ENCODE data around the gene HYDIN.
A peak's percentile ranks its signal among the peaks of the same experiment; 100 is the strongest.

HYDIN gene

GRCh38 chr16:70784692-70785555 is 445.6 kb downstream of the HYDIN start:
- FAIRE-seq: no peak

GRCh38 chr16:70782237-70782636 is 448.3 kb downstream of the HYDIN start:
- no peak for FAIRE-seq

DNA sequence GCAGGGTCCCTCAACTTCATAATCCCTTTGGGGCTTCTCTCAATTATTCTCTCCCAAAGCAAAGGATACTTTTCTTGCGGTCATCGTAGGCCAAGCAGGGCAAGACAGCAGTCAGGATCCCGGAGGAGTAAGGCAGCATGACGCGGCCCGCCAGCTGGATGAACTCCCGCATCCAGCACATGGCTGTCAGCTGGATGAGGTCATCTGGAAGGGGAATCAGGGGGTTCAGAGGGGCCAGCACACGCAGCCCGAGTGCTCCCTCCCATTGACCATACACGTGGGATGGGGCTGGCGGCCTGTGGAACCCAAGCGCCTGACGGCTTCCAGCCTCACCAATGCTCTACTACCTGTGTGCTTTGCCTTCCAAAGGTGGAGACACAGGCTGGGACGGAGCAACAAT is 448.7 kb downstream of the HYDIN start:
- FAIRE-seq: no peak

- FAIRE-seq: no peak
These were observed 450.0 kb downstream of the HYDIN start for GRCh38 chr16:70780546-70780945.

- FAIRE-seq: no peak
These were observed 451.2 kb downstream of the HYDIN start for GRCh38 chr16:70779361-70779760.

- FAIRE-seq: no peak
These were observed 451.6 kb downstream of the HYDIN start for GRCh38 chr16:70778901-70779309.

DNA sequence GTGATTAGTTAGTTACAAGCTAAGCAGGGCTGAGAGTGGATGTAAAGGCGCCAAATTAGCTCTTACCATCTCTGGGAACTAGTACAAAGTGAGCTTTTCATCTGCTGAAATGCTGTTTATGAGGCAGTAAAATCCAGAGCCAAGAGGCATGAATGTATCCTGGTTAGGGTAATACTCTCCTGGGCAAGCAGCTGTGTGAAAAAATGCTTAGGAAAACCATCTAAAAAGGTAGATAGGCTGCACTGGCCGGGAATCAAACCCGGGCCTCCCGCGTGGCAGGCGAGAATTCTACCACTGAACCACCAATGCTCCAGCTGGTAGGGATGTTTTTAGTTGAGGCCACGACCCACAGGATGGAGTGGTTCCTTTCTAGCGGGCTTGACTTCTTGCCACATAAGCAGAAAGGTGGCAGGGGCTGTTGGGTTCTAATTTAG is 452.5 kb downstream of the HYDIN start:
- no peak for FAIRE-seq

DNA sequence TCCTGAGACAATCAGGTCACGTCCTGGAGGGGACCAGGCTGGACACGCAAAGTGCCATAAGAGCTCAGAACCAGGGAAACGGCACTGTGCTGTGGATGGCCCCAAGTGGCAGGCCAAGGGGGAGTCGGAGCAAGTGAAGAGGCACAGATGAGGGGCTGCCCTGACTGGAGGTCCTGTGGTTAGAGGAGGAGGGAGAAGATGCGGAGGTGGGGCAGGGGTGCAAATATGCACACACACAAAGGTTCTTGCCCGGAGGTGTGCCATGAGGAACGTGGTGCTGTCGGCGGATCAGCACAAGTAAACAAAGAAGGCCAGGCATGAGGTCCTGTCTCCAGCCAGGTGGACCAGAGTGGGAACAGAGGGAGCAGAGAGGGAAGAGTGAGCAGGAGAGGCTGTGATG is 453.0 kb downstream of the HYDIN start:
- no peak for FAIRE-seq

DNA sequence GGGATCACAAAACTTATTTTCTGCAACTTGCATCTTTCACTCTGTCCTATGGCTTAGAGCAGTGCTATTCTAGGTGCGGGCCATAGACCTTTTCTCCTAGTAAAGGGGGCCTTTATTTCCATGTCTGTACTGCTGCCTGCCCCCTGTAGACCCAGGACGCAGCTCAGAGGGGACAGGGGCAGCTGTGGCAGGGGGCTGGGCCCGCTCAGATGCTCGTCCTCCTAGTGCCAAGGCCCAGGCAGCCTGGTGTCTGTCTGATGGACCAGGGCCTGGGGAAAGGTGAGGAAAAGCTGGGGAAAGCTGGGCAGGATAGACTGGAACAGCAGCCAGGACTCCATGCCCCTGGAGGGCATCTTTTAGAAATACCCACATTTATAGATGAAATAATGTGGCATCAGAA is 455.1 kb downstream of the HYDIN start:
- FAIRE-seq: no peak

DNA sequence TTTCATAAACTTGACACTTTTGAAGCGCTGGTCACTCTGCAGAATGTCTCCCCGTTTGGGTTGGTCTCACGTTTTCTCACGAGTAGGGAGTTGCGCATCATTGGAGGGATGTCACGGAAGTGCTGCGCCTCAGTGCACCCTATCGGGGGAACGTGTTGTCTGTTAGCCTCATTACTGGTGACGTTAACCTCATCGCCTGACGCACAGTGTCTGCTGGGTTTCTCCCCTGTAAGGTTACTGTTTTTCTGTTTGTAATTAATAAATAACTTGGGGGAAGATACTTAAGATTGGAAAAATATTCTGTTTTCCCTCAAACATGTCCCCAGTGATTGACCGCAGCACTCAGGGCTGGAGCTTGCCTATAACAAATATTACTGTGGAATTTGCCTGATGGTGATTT is 456.3 kb downstream of the HYDIN start:
- FAIRE-seq: no peak

DNA sequence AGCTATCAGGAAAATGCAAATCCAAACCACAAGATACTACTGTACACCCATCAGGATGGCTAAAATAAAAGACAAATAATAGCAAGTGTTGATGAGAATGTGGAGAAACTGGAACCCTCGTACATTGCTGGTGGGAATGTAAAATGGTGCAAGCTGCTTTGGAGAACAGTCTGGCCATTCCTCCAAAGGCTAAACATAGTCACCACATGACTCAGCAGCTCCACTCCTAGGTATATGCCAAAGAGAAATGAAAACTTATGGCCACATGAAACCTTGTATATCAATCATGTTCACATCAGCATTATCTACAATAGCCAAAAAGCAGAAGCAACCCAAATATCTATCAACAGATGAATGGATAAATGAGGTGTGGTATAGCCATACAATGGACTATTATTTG is 458.0 kb downstream of the HYDIN start:
- no peak for FAIRE-seq

GRCh38 chr16:70770626-70771552 is 459.6 kb downstream of the HYDIN start:
- FAIRE-seq: peak; percentile 36

GRCh38 chr16:70770291-70770625 is 460.3 kb downstream of the HYDIN start:
- no peak for FAIRE-seq

GRCh38 chr16:70769761-70770160 is 460.8 kb downstream of the HYDIN start:
- FAIRE-seq: no peak

DNA sequence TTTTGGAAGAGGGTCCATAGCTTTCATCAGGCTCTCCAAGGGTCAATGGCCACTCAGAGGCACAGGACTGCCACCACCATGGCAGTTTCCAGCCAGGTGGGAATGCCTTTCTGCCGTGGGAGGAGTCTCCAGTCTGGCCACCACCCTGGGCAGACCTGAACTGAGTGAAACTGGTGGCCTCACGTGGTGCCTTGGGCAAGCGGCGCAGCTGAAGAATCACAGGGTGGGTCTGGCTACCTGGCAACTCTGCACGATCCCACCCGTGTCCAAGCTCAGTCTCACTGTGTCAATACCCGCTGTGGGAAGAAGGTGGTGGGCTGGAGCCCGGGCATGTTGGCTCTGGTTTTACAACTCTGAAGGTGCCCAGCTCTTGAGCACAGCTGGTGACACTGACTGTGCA is 461.4 kb downstream of the HYDIN start:
- no peak for FAIRE-seq

- no peak for FAIRE-seq
These were observed 462.3 kb downstream of the HYDIN start for GRCh38 chr16:70768203-70768580.

DNA sequence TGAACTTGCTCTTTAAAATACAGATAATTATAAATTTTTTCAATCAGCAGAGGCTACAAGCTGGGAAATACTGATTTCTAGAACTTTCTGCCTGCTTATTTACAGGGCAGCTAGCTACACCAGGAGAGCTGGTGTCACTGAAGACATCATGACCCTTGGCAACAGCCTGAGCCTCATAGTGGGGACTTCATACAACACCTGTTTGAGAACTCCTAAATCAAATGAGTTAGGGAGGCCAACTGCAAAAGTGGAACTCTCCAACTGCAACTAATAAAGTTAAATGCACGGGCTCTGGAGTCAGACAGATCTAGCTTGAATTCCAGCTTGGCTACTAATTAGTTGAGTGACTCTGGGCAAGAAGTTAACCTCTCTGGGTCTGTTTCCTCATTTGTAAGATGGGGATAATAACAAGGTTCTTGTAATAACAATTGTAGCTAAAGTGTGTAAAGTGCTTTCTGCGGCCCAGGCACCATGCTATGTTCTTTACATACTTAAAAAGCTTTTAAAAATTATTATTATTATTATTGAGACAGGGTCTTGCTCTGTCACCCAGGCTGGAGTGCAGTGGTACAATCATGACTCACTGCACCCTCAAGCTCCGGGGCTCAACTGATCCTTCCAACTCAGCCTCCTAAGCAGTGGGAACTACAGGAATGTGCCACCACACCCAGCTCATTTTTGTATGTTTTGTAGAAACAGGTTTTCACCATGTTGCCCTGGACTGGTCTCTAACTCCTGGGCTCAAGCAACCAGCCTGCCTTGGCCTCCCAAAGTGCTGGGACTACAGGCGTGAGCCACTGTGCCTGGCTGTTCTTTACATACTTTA is 462.9 kb downstream of the HYDIN start:
- FAIRE-seq: no peak

- no peak for FAIRE-seq
These were observed 463.9 kb downstream of the HYDIN start for GRCh38 chr16:70766658-70767057.

GRCh38 chr16:70766176-70766575 is 464.3 kb downstream of the HYDIN start:
- FAIRE-seq: no peak

DNA sequence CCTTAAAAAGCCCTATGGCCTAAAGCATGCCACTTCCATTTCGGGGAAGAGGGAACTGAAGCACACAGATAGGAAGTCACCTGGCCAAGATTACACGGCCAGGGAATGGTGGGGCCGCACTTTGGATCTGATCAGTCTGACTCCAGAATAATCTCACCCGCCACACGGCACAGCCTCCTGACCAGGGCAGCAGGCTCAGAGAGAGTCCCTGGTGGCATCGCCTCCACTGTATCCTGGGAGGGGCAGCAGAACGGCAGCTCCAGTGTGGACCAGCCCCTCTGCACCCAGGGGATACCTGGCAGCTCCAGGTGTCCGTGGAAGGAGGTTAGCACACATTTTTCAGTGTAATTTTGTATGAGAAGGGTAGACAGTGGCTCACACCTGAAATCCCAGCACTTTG is 465.0 kb downstream of the HYDIN start:
- FAIRE-seq: no peak

- no peak for FAIRE-seq
These were observed 465.9 kb downstream of the HYDIN start for GRCh38 chr16:70764632-70765031.

- FAIRE-seq: no peak
These were observed 470.3 kb downstream of the HYDIN start for GRCh38 chr16:70760221-70760620.

DNA sequence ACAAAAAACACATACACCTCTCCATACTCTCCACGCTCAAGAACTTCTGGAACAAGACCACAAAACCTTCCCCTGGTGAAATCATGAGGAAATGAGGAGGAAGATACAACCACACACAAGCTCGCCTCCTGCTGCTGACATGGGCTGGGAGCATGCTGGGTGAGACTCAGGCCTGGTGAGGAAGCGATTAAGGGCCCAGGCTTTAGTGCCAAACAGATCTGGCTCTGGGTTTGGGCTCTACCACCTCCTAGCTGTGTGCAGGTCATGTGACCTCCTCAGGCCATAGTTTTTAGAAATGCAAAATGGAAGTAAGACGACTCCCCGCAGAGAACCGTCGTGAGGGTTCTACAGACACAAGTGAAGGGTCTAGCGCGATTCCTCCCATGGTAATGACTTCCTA is 470.9 kb downstream of the HYDIN start:
- FAIRE-seq: no peak
